IPS DF 4.7 (cell line): ENCODE data around the gene HTR7.

Experiments
- DNase-seq: peaks from one replicate; pipeline ENCODE4 v3.0.0-alpha.2; 2013; ENCODE audit warnings: low spot score; ENCODE audit errors: extremely low read depth

Gene HTR7

GRCh38 chr10:90741926-90742565, 115.8 kb downstream of the HTR7 start:
- DNase-seq = no peak

GRCh38 chr10:90740265-90740664, 117.6 kb downstream of the HTR7 start:
- DNase-seq = no peak

GRCh38 chr10:90738885-90739284, 119.0 kb downstream of the HTR7 start:
- no peak for DNase-seq

- DNase-seq = no peak
Observed at GRCh38 chr10:90734415-90734814, 123.4 kb downstream of the HTR7 start.

- DNase-seq = no peak
Observed at GRCh38 chr10:90732581-90732980, 125.3 kb downstream of the HTR7 start.

- no peak for DNase-seq
Observed at GRCh38 chr10:90723416-90724068, 134.3 kb downstream of the HTR7 start.

- DNase-seq = no peak
Observed at GRCh38 chr10:90722832-90723231, 135.0 kb downstream of the HTR7 start.

- DNase-seq = no peak
Observed at GRCh38 chr10:90718182-90718581, 139.7 kb downstream of the HTR7 start.

- DNase-seq = no peak
Observed at GRCh38 chr10:90712529-90712928, 145.3 kb downstream of the HTR7 start.

- DNase-seq = no peak
Observed at GRCh38 chr10:90709727-90710126, 148.1 kb downstream of the HTR7 start.

- DNase-seq = no peak
Observed at GRCh38 chr10:90707657-90708056, 150.2 kb downstream of the HTR7 start.

GRCh38 chr10:90701428-90701827, 156.4 kb downstream of the HTR7 start:
- no peak for DNase-seq

GRCh38 chr10:90695915-90696676, 161.7 kb downstream of the HTR7 start:
- DNase-seq = no peak
